Esophagus muscularis mucosa (tissue), 3 donors: Measurements from ENCODE around the gene INSIG1.

Source experiments
- CTCF ChIP-seq, 3 experiments: fragments of 200-600 bp in 2 of 3; fragments of 450-650 bp in 1 of 3; sonication (generic) in 2 of 3; IDR thresholded peaks; one replicate each; pipeline ENCODE4 v1.5.1; 2017 to 2019; ENCODE audit warnings: antibody characterized with exemption in 3 of 3, mild to moderate bottlenecking in 2 of 3, moderate library complexity in 1 of 3
- POLR2AphosphoS5 ChIP-seq, 2 donors: sonication (generic); formaldehyde crosslinking; IDR thresholded peaks; one replicate each; pipeline ENCODE4 v1.6.1; 2017; ENCODE audit warnings: antibody characterized with exemption in 2 of 2

- TF ChIP-seq POLR2AphosphoS5 (IDR thresholded peaks at IDR 0.05): no peak
- TF ChIP-seq CTCF (IDR thresholded peaks at IDR 0.05): no peak
These were observed 19.4 kb downstream of the INSIG1 start for GRCh38 chr7:155317114-155317434.
